ENCODE measurements around the gene MRPS27.

Gene MRPS27

DNA sequence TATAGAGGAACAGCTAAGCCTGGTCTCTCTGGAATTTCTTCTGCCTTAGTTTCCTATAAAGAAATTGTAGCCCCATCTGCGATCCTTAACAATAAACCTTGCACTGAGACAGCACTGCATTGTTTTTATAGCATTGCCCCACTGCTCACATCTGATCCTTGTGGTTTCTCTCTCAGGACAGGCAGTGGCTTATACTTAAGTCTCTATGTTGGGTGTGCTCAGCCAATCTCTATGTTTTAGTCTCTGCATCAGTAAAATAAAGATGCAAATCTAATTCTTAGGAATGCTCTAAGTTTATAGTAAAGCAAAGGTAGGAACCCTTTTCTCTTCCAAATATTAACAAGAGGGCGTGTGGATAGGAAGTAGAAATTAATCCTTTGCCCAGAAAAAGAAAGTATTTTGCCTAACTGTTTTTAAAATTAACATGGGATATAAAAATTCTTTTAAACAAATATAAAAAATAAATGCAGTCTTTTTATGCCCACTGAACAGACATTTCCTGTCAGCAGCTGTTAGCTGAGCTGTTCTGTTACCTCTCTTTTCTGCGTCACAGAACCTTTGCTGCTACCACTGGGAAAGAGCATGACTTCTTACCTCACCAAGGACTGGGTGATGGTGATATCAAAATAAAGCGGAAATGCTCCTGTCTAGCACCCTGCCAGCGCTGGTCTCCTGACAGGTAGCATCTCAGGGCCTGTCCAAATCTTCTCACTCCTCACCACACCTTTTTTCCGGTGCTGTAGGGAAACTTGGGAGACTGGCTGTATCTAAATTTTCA lies 29.5 kb downstream of the MRPS27 start:
- DNase-seq (ENCODE audit: low read depth in 3 of 3): no peak

DNA sequence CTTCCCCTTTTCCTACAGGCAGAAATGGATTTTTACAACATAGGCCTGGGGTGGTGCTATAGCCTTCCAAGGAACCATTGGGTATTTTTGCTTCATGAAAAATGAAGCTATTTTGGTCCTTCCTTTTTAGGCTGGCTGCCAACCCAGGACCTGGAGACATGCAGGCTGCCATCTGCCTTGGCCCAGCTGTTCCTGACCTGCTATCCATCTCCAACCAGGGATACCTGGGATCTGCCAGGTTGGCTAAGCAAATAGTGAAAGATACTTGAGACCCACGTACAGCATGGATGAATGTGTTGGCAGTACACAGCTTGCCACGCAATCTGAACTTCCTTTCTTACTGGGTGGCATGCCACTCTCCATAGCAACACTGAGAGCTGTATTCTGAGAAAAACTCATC lies 31.1 kb downstream of the MRPS27 start:
- DNase-seq (ENCODE audit: low read depth in 3 of 3): no peak

DNA sequence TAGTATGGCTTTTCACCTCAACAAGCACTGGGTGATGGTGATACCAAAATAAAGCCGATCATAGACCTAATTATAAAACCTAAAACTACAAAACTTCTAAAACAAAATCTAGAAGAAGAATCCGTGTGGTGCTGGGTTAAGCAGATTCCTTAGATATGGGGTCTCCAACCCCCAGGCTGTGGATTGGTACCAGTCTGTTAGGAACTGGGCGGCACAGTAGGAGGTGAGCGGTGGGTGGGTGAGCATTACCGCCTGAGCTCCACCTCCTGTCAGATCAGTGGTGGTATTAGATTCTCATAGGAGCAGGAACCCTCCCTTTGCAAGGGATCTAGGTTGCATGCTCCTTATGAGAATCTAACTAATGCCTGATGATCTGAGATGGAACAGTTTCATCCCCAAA lies 33.2 kb downstream of the MRPS27 start:
- DNase-seq (ENCODE audit: low read depth in 3 of 3): no peak

DNA sequence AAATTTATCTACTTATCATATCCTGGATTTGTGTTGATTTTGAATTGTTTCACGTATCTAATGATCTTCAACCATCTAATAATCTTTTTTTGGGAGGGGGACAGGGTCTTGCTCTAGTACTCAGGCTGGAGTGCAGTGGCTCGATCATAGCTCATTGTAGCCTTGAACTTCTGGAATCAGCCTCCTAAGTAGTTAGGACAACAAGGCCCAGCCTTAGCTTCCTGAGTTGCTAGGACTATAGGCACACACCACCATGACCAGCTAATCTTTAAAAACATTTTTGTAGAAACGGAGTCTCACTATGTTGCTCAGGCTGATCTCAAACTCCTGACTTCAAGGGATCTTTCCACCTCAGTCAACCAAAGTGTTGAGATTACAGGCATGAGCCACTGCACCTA lies 34.6 kb downstream of the MRPS27 start:
- DNase-seq (ENCODE audit: low read depth in 3 of 3): no peak

DNA sequence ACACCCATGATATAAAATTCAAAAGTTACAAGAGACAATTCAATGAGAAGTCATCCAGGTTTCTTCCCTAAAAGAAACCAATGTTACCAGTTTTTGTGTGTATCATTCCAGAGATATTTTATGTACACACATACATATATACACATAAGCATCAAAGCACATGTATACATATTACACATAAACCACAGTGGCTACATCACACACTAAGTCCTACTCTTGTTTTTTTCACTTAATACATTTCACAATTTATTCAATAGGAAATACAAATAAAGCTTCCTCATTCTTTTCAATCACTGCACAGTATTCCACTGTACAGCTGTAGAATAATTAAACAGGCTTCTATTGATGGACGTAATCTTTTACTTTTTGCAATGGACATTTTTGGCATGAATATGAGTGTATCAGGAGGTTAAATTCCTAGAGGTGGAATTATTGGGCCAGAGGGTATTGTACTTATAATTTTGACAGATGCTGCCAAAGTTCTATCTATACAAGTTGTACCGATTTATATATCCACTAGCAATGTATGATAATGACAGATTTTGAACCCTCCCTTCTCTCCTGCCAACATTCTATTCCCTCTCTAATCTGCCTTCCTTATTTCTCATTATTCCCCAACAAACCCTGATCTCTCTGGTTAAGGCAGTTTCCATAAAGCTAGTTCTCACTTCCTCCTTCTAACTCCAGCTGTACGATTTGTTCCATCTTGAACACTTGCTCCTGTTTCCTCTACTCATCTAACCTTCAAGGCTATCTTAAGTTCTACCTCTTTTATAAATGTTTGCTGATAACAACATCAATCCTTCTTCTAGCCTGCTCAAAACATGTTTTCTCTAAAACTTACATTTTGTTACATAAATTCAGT lies 35.2 kb downstream of the MRPS27 start:
- DNase-seq (ENCODE audit: low read depth in 3 of 3): no peak

DNA sequence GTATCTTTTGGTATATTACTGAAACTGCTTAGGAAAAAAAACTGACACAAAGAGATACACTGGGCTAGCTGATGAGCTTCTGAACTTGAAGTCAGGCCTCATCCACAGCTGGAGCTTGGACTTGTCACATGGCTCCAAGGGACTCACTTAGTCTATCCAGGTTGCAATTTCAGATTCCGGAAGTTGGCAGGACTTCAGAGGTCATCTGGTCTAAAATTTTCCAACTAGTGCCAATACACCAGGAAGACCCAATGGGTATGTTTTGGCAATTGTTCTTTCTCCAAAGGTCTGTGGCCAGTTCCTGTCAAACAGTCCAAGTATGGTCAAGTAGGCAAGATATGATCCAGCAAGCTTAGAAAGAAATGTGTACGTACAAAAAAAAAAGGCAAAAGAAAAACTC lies 36.7 kb downstream of the MRPS27 start:
- DNase-seq (ENCODE audit: low read depth in 3 of 3): no peak

DNA sequence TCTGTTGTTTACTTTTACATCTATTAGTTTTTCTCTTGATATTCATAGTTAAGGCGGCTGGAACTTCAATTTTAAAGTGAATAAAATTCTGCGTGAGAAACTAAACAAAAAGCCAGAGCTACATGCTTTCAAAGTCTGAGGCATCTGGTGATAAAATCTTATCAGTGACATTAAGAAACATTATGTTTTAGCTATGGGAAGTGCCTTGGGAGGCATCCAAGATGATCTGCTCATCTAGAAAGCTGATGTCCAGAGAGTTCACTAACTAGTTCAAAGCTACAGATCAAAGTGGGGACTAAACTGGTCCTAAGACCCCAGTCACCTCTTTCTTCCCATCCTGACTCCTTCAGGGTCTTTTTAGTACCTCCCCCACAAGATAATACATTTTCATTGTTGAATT lies 37.2 kb downstream of the MRPS27 start:
- DNase-seq (ENCODE audit: low read depth in 3 of 3): no peak

DNA sequence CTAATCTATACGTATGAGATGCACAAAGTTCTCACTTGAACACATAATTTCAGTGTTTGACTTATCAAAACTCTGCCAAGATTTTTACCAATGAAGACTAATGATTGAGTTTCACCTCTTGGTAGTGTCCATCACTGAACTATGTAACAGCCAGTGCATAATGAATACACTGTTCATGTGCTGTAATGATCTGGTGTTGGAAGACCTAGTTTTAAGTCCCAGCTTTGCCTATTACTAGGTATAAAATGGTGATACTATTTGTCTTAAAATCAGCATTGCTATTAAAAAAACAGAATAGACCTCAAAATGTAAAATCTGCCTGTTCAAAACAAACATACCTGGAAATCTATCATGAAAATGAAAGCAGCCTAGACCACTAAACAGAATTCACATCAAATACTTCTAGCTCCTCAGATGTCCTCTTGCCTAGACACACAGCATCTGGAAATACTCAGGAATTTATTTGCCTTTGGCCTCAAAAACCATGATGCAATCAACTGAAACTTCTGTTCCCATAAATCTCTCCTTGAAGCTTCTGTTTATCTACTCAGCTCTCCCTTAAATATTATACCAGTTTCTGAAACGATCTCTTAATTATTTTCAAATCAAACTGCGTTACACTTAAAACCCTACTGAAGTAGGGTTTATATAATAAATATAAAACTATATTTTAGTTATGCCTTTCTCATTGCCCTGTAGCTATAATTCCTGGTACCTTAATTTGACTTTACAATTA lies 38.1 kb downstream of the MRPS27 start:
- DNase-seq (ENCODE audit: low read depth in 3 of 3): no peak

DNA sequence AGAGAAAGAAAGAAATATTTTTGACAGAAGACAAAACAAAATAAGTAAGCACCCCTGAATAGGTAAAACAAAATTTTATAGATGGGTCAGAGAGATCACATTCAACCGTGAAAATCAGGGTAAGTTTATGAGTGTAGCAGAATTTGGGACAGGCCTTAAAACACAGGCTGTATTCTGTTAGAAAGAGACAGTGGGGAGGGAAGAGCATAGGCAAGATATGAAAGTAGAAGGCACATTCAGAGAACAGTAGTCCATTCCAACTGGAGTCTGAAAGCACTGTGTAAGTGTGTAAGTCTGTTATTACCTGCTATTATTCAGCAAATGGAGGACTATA lies 38.6 kb downstream of the MRPS27 start:
- DNase-seq (ENCODE audit: low read depth in 3 of 3): no peak

DNA sequence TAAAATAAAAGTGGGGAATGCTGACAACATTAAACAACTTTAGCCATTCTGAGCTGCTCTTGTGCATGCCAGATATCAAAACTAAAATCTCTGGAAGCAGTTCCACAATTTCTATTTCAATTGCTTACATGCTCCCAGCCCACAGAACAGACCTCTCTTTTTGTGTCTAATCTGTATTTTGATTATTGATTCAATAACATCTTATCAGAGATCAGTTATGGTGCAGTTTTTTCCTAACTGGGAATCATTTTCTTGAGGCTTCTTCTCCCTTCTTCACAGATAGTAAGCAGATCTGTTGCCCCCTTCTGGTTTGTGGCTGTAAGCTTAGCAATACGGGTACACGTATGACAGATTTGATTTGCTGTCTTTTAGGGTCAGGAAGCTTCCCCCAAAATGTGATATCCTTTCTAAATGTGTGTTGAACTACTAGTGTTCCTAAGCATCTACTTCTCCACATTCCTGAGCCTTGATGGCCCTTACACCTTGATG lies 39.4 kb downstream of the MRPS27 start:
- no peak for DNase-seq (ENCODE audit: low read depth in 3 of 3)

DNA sequence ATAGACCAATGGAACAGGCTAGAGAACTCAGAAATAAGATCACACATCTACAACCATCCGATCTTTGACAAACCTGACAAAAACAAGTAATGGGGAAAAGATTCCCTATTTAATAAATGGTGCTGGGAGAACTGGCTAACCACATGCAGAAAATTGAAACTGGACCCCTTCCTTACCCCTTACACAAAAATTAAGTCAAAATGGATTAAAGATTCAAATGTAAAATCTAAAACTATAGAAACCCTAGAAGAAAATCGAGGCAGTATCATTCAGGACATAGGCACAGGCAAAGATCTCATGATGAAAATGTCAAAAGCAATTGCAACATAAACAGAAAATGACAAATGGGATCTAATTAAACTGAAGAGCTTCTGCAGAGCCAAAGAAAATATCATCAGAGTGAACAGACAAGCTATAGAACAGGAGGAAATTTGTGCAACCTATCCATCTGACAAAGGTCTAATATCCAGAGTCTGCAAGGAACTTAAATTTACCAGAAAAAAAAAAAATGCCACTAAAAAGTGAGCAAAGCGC lies 43.8 kb downstream of the MRPS27 start:
- no peak for DNase-seq (ENCODE audit: low read depth in 3 of 3)

DNA sequence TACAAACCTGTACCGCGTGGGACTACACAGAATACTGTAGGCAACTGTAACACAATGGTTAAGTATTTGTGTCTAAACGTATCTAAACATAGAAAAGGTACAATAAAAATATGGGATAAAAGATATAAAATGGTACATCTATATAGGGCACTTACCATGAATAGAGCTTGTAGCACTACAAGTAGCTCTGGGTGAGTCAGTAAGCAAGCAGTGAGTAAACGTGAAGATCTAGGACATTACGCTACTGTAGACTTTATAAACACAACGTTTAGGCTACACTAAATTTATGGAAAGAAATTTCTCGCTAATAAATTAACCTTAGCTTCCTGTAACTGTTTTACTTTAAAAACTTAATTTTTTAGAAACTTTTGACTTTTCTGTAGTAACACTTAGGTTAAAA lies 46.5 kb downstream of the MRPS27 start:
- no peak for DNase-seq (ENCODE audit: low read depth in 3 of 3)

DNA sequence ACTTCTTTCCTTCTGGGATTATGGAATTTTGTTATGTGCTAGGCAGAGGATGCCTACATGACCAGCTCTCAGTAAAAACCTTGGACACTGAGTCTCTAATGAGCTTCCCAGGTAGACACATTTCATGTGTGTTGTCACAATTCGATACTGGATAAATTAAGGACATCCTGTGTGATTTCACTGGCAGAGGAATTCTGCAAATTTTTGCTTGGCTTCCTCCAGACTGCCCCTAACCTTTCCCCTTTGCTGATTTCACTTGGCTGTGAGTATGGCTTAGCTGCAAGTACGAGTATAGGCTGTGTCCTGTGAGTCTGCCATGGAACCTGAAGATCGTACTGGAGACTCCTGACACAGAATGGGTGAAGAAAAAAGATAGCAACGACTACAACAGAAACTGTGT lies 47.6 kb downstream of the MRPS27 start:
- no peak for DNase-seq (ENCODE audit: low read depth in 3 of 3)

DNA sequence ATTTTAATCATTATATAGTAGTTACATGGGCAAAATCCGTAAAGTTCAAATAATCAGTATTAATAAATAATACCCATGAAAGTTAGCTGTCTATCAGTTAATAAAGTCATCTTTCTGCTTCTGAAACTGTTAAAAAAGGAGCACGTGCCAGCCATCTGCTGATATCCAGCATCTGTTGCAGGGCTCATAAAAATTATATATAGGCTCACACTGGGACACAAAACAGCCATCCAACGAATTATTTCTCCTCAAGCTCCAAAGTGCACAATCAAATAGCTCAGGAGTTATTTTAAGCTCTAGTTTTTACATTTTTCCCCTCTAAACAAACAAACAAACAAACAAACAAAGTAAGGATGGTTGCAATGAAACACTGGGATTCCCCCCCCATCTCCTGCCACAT lies 48.3 kb downstream of the MRPS27 start:
- no peak for DNase-seq (ENCODE audit: low read depth in 3 of 3)

DNA sequence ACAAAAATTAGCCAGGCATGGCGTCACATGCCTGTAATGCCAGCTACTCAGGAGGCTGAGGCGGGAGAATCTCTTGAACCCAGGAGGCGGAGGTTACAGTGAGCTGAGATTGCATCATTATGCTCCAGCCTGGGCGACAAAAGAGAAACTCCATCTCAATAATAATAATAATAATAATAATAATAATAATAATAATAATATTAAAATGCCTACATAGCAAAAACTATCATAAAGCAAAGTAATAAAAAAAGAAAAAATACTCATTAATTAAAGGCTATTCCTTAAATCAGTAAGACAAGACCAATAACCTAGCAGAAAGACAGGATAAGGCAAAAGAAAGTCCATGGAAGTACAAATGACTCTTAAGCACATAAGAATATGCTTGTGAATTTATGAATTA lies 50.0 kb downstream of the MRPS27 start:
- DNase-seq (ENCODE audit: low read depth in 3 of 3): no peak

DNA sequence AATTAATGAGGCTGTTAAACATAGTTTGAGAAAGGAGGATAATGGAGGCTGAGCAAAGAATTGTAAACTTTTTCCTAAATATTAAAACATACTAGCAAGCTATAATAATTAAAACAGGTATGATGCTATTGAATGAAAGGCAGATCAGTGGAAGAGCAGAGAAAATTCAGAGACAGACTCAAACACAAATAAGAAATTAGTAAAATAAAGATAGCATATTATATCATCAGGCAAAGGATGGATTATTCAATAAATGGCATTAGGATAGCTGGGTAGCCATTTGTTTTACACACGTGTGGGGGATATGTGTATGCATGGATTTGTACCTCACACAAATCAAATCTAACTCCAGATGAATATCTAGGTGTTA lies 50.6 kb downstream of the MRPS27 start:
- DNase-seq (ENCODE audit: low read depth in 3 of 3): no peak

DNA sequence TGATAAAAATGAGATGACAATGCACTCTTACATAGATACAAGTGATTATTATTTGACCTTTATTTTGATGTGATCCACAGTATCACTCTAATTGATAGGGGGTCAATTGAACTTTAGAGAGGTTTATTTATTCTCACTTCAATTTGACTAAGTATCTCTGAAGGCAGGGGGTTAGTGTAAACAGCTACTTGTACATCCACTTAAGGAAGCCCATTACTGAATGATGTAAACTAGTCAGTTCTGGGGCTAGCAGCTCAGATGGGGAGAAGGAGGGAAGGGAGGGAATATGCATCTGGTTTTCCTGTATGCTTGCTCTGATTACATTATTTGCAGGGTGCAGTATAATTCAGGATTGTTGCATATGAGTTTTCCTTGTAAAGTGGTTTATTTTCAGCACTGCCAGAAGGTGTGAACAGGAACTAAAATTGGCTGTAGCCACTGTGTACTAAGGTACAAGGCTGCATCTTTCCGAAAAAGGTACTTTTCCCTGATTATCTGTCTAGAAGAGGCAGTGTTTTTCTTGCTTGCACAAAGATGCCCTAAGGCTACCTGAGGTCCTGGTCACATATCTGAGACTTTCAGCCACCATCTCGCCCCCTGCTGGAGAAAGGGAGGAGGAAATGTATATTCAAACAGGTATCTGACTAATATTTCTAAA lies 51.2 kb downstream of the MRPS27 start:
- peak; percentile 8 to 33 (median 28) for DNase-seq (ENCODE audit: low read depth in 3 of 3)

DNA sequence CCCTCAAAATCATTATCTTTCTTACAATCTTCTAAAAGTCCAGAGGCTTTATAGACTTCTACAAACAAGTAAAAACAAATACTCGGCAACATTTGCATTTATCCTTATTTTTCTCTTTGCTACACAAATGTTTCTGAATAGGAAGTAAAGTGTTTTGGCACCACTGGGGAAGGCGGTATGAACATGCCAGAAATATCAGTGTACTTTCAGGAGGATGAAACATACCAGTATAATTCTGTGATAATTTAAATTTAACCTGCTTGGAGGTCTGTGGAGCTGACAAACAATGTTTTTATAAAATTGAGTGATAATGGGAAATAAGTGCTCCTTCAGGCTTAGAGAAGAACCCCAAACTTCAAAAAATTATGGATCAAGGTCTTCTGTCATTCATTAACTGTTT lies 51.8 kb downstream of the MRPS27 start:
- no peak for DNase-seq (ENCODE audit: low read depth in 3 of 3)

DNA sequence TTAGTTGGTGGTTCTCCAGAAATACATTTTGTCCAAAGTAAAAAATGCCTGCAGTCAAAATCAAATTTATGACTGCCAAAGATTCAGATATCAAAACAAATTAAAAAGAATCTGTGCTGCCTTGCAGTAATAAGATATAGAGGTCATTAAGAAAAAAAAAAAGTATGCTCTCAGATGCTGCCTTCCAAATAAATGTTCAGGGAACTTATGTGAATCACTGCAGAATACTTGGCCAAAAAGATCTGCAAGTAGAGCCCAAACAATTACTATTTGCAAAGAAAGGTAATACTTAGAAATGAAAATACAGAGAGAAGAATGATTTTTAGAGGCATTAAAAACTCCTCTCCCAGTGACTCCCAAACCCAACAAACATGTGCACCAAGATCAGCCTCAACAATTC lies 52.4 kb downstream of the MRPS27 start:
- no peak for DNase-seq (ENCODE audit: low read depth in 3 of 3)

DNA sequence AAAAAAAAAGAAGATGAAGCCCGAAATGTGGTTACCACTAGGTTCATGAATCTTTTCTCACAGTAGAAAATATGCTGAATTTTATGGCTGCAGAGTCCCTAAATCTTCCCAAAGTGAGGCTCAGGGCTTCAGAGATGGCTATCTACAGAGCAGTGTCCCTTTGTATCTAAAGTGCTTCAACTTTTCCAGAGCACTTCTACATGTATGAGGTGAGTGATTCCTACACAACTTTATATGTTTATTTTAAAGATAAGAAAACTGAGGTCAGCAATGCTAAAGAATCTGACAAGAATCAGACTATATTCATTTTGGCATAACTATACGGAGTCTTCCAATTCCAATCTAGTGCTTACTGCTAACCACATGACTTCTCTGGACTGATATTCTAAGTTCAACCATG lies 53.2 kb downstream of the MRPS27 start:
- DNase-seq (ENCODE audit: low read depth in 3 of 3): no peak

DNA sequence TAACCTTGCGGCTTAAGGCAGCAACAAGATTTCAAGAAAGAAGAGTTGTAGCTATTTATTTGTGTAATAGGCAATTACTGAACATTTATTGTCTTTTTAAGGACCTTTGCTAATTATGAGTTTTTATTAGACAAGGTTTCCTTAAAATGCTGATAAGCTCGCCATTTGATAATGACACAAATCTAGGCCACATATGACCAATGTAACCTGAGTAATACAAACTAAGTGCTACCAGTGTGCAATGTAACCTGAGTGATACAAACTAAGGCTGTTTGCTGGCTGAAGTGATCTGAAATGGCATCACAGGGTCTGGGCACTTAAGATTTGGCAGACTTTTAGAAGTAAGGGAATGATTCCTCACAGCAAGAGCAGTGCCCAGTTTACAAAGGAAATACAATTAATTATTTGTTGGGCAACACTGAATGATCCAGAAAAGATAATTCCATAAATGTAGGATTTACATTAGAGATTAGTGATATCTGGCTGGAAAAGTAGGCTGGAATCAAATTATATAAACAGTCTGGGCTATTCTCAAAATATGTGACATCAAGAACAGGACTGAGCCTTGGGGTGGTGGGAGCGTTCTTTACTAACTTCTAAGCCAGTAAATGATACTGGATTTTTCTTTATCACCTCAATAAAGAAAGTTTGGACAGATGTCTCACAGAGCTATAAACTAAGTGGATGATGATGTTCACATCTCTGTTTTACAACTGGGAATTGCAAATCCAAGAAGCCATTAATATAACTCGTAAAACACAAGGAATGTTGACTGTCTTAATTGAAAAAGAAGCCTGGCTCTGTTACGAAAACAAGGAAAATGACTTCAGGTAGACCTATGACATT lies 54.8 kb downstream of the MRPS27 start:
- DNase-seq (ENCODE audit: low read depth in 3 of 3): no peak

Data from stimulated activated CD4-positive, alpha-beta T cell treated with anti-CD3 and anti-CD28 coated beads, TNF-alpha, amount 100 ng/mL, for 48 hours (primary cell).